GM12892 (cell line): ENCODE results near the gene KRTAP5-6.

Experiments
- POLR2A ChIP-seq: IDR thresholded peaks from 2 replicates; pipeline ENCODE4 v1.6.1; 2011; ENCODE audit warnings: low read depth, low read length, control low read depth
- POLR2AphosphoS5 ChIP-seq: IDR thresholded peaks from 2 replicates; pipeline ENCODE4 v1.6.1; 2011; ENCODE audit warnings: low read depth, low read length, control low read depth
- TAF1 ChIP-seq: IDR thresholded peaks from 2 replicates; pipeline ENCODE4 v1.6.1; 2011; ENCODE audit warnings: low read depth, mild to moderate bottlenecking, control low read depth, low read length, borderline replicate concordance

DNA sequence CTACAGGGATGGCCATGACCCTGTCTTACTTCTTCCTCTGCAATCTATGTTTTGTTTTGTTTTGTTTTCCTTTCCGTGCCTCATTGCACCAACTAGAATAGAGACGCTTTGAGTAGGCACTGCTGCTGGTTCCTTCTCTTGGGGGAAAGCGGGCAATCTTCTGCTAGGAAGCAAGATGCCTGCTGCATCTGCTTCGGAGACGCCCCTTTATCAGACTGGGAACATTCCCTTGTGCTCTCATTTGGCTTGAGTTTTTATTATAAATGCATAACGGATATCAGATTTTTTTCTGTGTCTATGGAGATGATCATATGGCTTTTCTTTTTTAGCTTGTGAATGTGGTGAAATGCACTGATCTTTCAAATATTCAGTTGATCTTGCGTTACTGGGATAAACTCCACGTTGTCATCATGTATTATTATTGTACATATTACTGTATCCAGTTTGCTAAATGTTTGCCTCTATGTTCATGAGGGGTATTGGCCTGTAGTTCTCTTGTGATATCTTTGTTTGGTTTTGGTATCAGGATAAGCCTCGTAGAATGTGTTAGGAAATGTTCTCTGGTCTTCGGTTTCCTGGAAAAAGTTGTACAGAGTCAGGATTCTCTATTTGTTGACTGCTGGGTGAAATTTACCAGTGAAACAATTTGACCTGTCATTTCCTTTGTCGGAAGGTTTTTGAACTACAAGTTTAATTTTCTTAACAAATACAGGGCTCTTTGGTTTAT lies 23.4 kb upstream of the KRTAP5-6 start:
- no peak for TF ChIP-seq POLR2AphosphoS5
- TF ChIP-seq POLR2A = no peak
- no peak for TF ChIP-seq TAF1
